ENCODE results near the gene THPO.

THPO gene

GRCh38 chr3:184377882-184378445 lies at the start of gene THPO:
Gene THPO (minus strand): TSS chr3:184378207. CDS start chr3:184376259, 1,948 bp downstream.
- no peak for DNase-seq

- no peak for DNase-seq
Measured at GRCh38 chr3:184426691-184427141, 48.7 kb upstream of the THPO start.

DNA sequence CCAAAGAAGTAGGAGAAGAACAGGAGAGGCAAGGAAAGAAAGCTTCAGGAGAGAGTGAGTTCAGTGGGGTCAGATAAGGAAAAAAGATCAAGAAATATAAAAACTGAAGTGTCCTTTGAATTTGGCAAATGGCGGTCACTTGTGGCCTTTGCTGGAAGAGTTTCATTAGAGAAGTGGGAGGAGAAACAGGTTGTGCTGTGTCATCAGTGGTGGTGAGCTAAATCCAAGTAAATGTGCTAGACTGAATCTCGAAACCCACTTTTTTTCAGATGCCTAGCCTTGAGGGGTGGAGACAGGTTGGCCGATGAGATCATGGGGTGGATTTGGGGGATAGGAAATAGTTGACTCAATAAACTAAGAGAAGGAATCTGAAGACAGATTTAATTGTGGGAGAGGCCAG lies 45.6 kb upstream of the THPO start:
- no peak for DNase-seq

GRCh38 chr3:184419171-184419570 lies 41.2 kb upstream of the THPO start:
- no peak for DNase-seq

DNA sequence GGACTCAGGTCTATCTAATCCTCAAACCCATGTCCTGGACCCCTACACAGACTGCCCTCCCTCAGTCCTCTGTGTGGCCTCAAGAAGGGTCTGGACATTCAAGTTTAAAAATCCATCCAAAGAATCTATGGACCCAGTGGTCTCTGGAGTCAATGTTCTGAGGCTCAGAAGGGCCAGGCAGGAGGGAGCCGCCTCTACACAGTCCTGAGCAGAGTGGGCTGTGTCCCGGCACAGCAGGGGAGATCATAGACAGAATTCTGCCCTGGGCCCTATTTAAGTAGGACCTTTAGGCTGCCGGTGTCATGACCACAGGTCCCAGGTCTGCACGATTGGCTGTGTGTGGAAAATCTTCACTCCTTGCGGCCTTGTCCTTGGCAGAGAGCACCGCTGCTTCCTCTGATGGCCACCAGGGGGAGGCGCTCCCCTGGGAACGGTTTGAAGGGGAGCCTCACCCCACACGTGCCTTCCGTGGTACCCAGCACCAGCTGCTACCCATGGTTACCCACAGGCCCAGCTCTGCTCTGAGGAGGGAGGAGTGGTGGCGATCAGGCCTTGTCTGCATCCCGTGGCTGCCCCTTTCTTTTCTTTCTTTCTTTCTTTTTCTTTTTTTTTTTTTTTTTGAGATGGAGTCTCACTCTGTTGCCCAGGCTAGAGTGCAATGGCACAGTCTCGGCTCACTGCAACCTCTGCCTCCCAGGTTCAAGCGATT lies 39.8 kb upstream of the THPO start:
- peak; percentile 71 for DNase-seq

DNA sequence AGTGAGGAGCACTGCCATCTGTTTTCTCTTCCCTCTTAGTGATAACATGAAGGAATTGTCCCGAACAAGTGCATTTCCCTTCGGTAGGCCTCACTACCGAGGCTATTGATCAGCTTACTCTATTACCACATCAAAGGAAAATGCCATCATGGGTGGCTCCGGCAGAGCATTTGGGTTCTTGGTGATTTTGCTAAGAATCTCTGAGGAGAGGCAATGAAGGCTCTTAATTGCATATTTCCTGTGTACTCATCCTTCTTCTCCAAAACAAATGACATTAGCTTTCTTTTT lies 37.1 kb upstream of the THPO start:
- no peak for DNase-seq

DNA sequence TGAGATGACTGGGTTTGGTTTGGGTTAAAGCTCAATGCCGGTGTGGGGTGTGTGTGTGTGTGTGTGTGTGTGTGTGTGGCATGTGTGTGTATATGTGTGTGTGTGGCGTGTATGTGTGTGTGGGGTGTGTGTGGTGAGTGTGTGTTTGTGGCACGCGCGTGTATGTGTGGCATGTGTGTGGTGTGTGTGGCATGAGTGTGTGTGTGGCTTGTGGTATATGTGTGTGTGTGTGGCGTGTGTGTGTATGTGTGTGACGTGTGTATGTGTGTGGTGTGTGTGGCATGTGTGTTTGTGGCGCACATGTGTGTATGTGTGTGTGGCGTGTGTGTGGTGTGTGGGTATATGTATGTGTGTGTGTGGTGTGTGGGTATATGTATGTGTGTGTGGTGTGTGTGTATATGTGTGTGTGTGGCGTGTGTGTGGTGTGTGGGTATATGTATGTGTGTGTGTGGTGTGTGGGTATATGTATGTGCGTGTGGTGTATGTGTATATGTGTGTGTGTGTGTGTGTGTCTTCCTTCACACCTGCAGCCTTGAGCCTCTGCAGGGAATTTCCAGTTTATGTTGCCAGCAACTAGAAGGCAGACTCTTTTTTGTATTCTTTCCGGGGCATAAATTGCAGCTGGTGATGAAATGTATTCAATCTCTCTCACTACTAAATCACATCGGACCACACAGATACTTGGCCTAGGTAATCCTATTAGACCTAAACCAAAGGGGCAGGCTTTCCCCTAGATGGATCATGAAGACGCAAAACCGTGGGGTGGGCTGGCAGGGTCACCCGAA lies 36.6 kb upstream of the THPO start:
- no peak for DNase-seq

DNA sequence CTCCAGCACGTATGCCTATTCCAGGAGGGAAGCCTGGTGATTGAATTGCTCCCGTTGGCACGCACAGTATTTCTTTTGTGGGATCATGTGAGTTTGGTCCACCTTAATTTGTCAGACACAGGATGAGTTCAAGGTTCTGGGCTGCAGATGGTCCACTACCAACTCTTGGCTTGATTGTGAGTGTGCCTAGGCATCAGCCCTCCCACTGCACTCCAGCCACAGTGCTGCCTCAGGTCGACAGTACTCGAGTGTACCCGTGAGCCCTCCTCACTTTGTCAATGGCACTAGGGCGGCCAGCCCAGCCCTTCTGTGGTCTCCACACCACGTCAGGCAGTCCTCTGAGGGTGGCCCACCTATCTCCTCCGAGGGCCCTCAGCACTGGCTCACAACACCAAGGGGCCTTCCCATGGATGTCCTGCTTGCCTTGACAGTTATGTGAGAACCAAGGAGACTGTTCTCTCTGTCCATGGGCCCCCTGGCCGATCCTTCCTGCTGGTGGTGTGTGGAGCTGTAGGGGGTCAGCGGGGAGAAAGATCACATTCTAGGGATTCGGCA lies 32.0 kb upstream of the THPO start:
- no peak for DNase-seq

- DNase-seq: no peak
Measured at GRCh38 chr3:184409331-184409926, 31.4 kb upstream of the THPO start.

- no peak for DNase-seq
Measured at GRCh38 chr3:184405075-184406030, 27.3 kb upstream of the THPO start.

DNA sequence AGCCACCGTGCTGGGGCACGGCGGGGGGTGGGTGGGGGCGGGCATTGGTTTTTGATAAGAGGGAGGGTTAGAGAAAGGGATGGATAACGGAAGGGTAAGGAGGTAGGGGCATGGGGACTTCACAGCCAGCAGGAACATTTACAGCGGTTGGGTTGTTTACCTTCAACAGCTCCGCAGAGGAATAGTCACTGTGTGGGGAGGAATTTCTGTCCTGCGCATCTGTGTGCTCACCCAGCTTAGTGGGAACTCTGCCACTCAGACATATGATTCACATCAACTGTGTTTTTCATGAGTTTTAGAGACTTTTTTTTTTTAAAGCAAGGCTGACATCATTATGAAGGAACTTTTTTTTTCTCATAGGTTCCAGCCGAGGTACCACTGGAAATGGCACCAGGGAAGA lies 21.4 kb upstream of the THPO start:
- DNase-seq: no peak

DNA sequence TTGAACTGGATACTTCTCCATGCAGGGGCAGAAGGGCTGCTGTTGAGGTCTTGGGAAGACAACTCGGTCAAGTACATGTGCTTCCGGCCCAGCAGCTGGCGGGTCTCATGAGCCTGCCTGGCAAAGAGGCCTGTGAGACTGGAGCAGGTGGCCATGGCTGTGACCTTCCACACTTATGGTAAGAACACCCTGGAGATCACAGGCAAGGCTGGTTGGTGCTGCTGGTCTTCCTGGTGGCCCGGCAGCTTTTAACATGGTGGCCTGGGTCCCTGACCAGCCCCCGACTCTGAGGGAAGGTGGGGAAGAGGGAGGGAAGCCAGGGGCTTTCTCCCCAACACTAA lies 17.3 kb upstream of the THPO start:
- DNase-seq: no peak

DNA sequence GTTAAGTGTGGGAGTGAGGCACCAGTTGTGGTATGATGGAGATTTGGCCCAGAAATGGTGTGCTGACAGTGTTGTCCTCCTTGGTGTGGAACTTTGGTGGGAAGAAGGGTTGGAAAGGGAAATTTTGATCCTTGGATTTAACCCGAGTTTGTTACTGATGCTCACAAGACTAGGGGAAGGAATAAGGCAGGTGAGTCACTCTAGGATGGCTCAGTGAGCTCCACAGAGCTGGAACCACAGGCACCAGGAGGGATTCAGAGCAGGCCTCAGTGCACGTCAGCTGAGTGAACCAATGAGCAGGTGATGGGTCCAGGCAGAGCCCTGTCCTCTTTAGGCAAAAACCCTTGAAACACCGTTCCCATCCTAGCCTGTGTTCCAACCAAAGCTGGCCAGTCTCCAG lies 13.3 kb upstream of the THPO start:
- DNase-seq: no peak

GRCh38 chr3:184389935-184390528 lies 12.0 kb upstream of the THPO start:
- no peak for DNase-seq

DNA sequence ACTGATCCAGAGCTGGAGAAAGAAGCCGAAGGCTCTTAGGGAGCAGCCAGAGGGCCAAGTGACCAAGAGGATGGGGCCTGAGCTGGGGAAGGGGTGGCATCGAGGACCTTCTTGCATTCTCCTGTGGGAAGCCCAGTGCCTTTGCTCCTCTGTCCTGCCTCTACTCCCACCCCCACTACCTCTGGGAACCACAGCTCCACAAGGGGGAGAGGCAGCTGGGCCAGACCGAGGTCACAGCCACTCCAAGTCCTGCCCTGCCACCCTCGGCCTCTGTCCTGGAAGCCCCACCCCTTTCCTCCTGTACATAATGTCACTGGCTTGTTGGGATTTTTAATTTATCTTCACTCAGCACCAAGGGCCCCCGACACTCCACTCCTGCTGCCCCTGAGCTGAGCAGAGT lies 11.4 kb upstream of the THPO start:
- DNase-seq: no peak

DNA sequence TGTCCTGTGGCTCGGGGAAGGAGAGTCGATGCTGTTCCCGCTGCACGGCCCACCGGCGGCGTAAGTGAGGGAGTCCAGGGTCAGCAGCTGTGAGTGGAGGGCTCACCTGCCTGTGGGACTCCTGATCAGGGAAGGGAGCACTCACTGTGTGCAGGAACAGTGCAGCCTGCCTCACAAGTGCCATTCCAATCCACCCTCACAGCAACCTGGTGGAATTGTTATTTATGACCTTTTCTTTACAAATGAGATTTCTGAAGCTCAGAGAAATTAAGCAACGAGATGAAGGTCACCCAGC lies 10.9 kb upstream of the THPO start:
- no peak for DNase-seq

DNA sequence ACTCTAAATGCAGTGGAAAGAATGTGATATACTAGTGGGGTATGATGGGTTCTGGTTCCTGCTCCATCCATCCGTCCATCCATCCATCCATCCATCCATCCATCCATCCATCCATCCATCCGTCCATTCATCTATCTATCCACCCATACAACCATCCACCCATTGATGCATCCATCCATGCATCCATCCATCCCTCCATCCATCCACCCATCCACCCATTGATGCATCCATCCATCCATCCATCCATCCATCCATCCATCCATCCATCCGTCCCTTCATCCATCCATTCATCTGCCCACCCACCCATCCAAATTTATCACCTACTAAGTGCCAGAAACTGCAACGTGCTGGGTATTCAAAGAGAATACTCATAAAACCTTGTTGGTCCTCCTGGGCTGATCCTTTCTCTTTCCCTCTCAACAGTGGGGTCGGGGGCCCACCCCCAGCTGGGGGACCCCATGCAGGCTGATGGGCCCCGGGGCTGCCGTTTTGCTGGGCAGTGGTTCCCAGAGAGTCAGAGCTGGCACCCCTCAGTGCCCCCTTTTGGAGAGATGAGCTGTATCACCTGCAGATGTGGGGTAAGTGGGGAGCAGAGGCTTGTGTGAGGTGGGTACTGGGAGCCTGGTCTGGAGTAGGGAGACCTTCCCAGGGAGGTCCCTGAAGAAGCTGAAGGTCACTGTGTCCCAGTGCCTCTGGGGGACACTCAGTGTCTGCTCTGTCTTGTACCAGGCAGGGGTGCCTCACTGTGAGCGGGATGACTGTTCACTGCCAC lies 10.3 kb upstream of the THPO start:
- DNase-seq: no peak

- DNase-seq: no peak
Measured at GRCh38 chr3:184387174-184387714, 9.2 kb upstream of the THPO start.

GRCh38 chr3:184386047-184386806 lies 8.2 kb upstream of the THPO start:
- DNase-seq: no peak

- DNase-seq: no peak
Measured at GRCh38 chr3:184384856-184385422, 6.9 kb upstream of the THPO start.

Measured in CD4-positive, alpha-beta T cell treated with Interleukin-12 subunit alpha and Interleukin-12 subunit beta, for 1 hour (primary cell).